Measurements from ENCODE around the gene ASB15.
"Not testable (repeated sequence)": the region's sequence is repeated elsewhere in the genome, so short reads cannot be mapped to it uniquely, and the experiment has no call there.

ASB15 gene

GRCh38 chr7:123601530-123601929 is at the start of gene ASB15:
Gene ASB15, plus strand, starts transcription at chr7:123601821. Its CDS starts 12,682 bp downstream, at chr7:123614503.
- H3K27me3 ChIP-seq (replicated peaks; ENCODE audit: insufficient read depth, low read length), result no peaks in the 10 kb centered on the region
- H3K9ac ChIP-seq (ENCODE audit: low read length), result no peak within 1 kb of the TSS
- no peak within 1 kb of the TSS for H3K4me3 ChIP-seq (ENCODE audit: low read length)
- H3K9me2 ChIP-seq (replicated peaks; ENCODE audit: insufficient read depth, low read length), result no peaks in the 10 kb centered on the region
- no peak for DNase-seq
- no peak within 1 kb of the TSS for H3K27ac ChIP-seq (ENCODE audit: low read length)
- H3K4me2 ChIP-seq (ENCODE audit: low read depth, low read length), result no peak within 1 kb of the TSS
- H3K36me3 ChIP-seq (replicated peaks; ENCODE audit: insufficient read depth, low read length), result no peaks in the 10 kb centered on the region
- H2AFZ ChIP-seq (ENCODE audit: low read length), result no peak within 1 kb of the TSS
- H3F3A ChIP-seq (ENCODE audit: insufficient read depth, low read length), result no peaks in the 10 kb centered on the region
- H3K4me1 ChIP-seq (ENCODE audit: low read length), result peaks cover 3% of the 10 kb centered on the region; the same call in 1 of the 2 replicates
- H3K79me2 ChIP-seq (ENCODE audit: low read length), result no peaks in the 10 kb centered on the region
- TF ChIP-seq EZH2phosphoT487 (IDR thresholded peaks at IDR 0.05; ENCODE audit: low read length) (no peak), EZH2 (optimal IDR thresholded peaks at IDR 0.05; ENCODE audit: low read depth, low read length) (no peak), CTCF (IDR thresholded peaks at IDR 0.05; ENCODE audit: low read length) (no peak)
- no peaks in the 10 kb centered on the region for H3K9me3 ChIP-seq (replicated peaks; ENCODE audit: insufficient read depth, low read length)
- no peaks in the 10 kb centered on the region for H4K20me1 ChIP-seq (ENCODE audit: insufficient read depth, low read length)

GRCh38 chr7:123552134-123552533 is 49.5 kb upstream of the ASB15 start:
- H3K79me2 ChIP-seq (ENCODE audit: low read length), result peaks cover 60% of the 10 kb centered on the region
- not testable (repeated sequence) for H3K4me3 ChIP-seq (ENCODE audit: low read length); H3K36me3 ChIP-seq (replicated peaks; ENCODE audit: insufficient read depth, low read length); H4K20me1 ChIP-seq (ENCODE audit: insufficient read depth, low read length); H3F3A ChIP-seq (ENCODE audit: insufficient read depth, low read length); H2AFZ ChIP-seq (ENCODE audit: low read length); H3K9ac ChIP-seq (ENCODE audit: low read length); H3K4me2 ChIP-seq (ENCODE audit: low read depth, low read length); DNase-seq; H3K27me3 ChIP-seq (replicated peaks; ENCODE audit: insufficient read depth, low read length); H3K9me3 ChIP-seq (replicated peaks; ENCODE audit: insufficient read depth, low read length); H3K27ac ChIP-seq (ENCODE audit: low read length); H3K9me2 ChIP-seq (replicated peaks; ENCODE audit: insufficient read depth, low read length)
- H3K4me1 ChIP-seq (ENCODE audit: low read length), result peaks cover 14% of the 10 kb centered on the region

GRCh38 chr7:123552641-123553040 is 49.0 kb upstream of the ASB15 start:
- no peak for DNase-seq
- H3K4me3 ChIP-seq (ENCODE audit: low read length), result no peak overlapping the region
- no peak overlapping the region for H3K9ac ChIP-seq (ENCODE audit: low read length)
- no peaks in the 10 kb centered on the region for H3K27me3 ChIP-seq (replicated peaks; ENCODE audit: insufficient read depth, low read length)
- no peaks in the 10 kb centered on the region for H3F3A ChIP-seq (ENCODE audit: insufficient read depth, low read length)
- no peak overlapping the region for H2AFZ ChIP-seq (ENCODE audit: low read length)
- no peaks in the 10 kb centered on the region for H3K9me3 ChIP-seq (replicated peaks; ENCODE audit: insufficient read depth, low read length)
- no peaks in the 10 kb centered on the region for H3K9me2 ChIP-seq (replicated peaks; ENCODE audit: insufficient read depth, low read length)
- H3K4me1 ChIP-seq (ENCODE audit: low read length), result peaks cover 14% of the 10 kb centered on the region
- H4K20me1 ChIP-seq (ENCODE audit: insufficient read depth, low read length), result no peaks in the 10 kb centered on the region
- no peak overlapping the region for H3K4me2 ChIP-seq (ENCODE audit: low read depth, low read length)
- peaks cover 60% of the 10 kb centered on the region for H3K79me2 ChIP-seq (ENCODE audit: low read length)
- no peaks in the 10 kb centered on the region; the same call in 1 of the 2 replicates for H3K36me3 ChIP-seq (replicated peaks; ENCODE audit: insufficient read depth, low read length)
- no peak overlapping the region for H3K27ac ChIP-seq (ENCODE audit: low read length)
- TF ChIP-seq EZH2phosphoT487 (IDR thresholded peaks at IDR 0.05; ENCODE audit: low read length) (no peak), CTCF (IDR thresholded peaks at IDR 0.05; ENCODE audit: low read length) (no peak), EZH2 (optimal IDR thresholded peaks at IDR 0.05; ENCODE audit: low read depth, low read length) (no peak)

GRCh38 chr7:123553159-123553558 is 48.5 kb upstream of the ASB15 start:
- Histone ChIP-seq H3K9me3 (replicated peaks; ENCODE audit: insufficient read depth, low read length) (no peaks in the 10 kb centered on the region), H3K4me3 (ENCODE audit: low read length) (no peak overlapping the region), H3K79me2 (ENCODE audit: low read length) (peaks cover 55% of the 10 kb centered on the region), H4K20me1 (ENCODE audit: insufficient read depth, low read length) (no peaks in the 10 kb centered on the region), H3K27me3 (replicated peaks; ENCODE audit: insufficient read depth, low read length) (no peaks in the 10 kb centered on the region), H3K36me3 (replicated peaks; ENCODE audit: insufficient read depth, low read length) (no peaks in the 10 kb centered on the region; the same call in 1 of the 2 replicates), H3K27ac (ENCODE audit: low read length) (no peak overlapping the region), H3K4me1 (ENCODE audit: low read length) (peaks cover 14% of the 10 kb centered on the region), H3F3A (ENCODE audit: insufficient read depth, low read length) (no peaks in the 10 kb centered on the region), H2AFZ (ENCODE audit: low read length) (no peak overlapping the region), H3K4me2 (ENCODE audit: low read depth, low read length) (no peak overlapping the region), H3K9me2 (replicated peaks; ENCODE audit: insufficient read depth, low read length) (no peaks in the 10 kb centered on the region), H3K9ac (ENCODE audit: low read length) (no peak overlapping the region)
- TF ChIP-seq EZH2phosphoT487 (IDR thresholded peaks at IDR 0.05; ENCODE audit: low read length), result no peak
- no peak for TF ChIP-seq CTCF (IDR thresholded peaks at IDR 0.05; ENCODE audit: low read length)
- TF ChIP-seq EZH2 (optimal IDR thresholded peaks at IDR 0.05; ENCODE audit: low read depth, low read length), result no peak
- no peak for DNase-seq
